ENCODE results near the gene CFL1.
"Not testable (repeated sequence)": the region's sequence is repeated elsewhere in the genome, so short reads cannot be mapped to it uniquely, and the experiment has no call there.

CFL1 gene

GRCh38 chr11:65857853-65858680, at the start of gene CFL1:
Gene CFL1, minus strand, starts transcription at chr11:65858180. Its CDS starts 81 bp downstream, at chr11:65858099.
- peak; percentile 58 for DNase-seq

- no peak for DNase-seq
Measured at GRCh38 chr11:65906602-65907001, 48.6 kb upstream of the CFL1 start.

GRCh38 chr11:65903715-65904114, 45.7 kb upstream of the CFL1 start:
- DNase-seq: no peak

DNA sequence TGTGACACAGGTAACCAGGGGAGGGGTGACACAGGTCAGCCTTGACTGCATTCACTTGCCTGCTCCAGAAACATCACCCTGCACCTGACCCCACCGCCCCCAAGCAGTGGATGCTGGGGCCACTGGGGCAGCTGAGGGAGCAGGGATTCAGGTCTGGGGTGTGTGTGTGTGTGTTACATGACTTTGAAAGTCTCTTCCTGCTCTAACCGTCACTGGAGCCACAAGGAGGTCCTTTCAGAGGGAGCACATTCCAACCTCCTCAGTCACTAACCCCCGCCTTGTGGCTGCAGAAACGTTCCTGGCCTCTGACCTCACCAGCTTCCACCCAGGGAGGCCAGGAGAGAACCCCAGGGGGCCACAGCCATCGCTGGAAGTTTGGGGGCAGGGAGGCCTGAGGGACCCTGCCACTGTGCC, 45.1 kb upstream of the CFL1 start:
- DNase-seq: no peak

DNA sequence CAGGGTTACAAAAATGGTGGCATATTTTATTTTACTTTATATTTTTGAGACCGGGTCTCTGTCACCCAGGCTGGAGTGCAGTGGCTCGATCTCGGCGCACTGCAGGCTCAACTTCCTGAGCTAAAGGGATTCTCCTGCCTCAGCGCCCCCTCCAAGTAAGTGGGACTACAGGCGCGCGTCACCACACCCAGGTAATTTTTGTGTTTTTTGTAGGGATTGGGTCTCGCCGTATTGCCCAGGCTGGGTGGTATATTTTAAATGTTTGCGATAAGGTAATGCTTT, 42.9 kb upstream of the CFL1 start:
- no peak for DNase-seq

DNA sequence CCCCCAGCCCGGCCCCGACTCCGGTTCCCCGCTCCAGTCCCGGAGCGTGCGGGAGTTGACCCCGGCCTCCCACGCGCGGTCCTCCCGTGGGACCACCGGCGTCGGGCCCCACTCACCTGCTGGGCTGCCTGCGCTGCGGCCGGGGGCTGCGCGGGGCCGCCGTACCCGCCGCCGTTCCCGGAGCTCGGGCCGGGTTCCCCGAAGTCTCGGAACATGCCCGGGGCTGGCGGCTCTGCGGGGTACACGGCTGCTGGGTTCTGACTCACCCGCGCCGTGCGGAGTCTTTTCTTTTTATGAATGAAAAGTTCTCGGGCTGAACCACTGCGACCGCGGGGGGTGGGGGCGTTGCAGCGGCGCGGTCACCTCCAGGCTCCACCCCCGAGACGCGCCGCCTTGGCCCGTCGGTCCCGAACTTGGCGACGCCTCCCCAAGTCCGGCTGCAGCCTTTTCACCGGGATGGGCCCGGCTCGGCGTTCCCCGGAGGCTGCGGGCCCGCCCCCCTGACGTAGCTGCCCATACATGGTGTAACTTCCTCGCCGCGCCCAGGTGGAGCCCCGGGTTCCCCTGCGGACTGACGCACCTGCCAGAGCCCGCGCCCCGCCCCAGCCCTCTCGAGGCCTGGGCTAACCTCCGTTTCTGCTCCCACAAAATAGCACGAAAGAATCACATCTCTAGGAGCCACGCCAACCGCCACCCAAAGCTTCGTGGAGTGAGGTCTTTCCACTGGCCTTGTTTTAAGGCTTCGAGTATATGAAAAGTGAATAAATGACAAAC, 42.3 kb upstream of the CFL1 start, which contains the start of gene FOSL1:
FOSL1 (minus strand) TSS at position 264 of the 774 bp plus-strand sequence; CDS start at position 215, 49 bp downstream.
- no peak for DNase-seq

DNA sequence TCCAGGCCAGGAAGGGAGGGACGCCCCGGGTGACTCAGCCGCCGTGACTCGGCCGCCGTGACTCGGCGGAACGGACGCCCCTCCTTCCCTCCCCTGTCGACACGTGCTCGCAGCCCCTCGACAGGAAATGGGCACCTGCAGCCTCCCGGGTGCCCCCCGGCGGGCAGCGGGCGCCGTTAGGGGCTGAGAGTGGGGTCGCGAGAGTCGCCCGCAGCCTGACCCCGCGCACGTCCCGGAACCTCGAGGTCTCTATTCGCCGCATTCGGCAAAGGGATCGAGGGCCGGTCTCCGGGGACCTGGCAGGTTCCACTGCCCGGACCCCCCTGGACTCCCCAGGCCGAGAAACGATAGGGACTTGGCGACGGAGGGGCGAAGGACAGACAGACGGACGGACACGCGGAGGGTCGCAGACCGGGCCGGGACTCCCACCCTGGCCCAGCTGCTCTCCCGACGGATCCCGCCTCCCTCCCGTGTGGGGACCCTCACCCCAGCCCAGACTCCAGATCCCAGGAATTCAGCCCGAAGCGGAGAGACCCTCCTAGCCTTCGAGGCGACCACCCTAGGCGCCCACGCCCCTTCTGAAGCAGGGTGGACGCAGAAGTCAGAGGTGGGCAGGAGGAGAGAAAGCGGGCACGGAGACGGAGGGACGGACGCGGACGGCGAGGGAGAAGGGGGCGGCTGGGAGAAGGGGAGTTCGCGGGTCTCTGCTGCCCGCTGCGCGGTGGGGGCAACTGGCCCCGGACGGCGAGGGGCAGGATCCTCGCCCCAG, 41.6 kb upstream of the CFL1 start:
- no peak for DNase-seq

GRCh38 chr11:65898656-65899355, 40.8 kb upstream of the CFL1 start:
- no peak for DNase-seq

GRCh38 chr11:65897020-65897471, 39.1 kb upstream of the CFL1 start:
- no peak for DNase-seq

DNA sequence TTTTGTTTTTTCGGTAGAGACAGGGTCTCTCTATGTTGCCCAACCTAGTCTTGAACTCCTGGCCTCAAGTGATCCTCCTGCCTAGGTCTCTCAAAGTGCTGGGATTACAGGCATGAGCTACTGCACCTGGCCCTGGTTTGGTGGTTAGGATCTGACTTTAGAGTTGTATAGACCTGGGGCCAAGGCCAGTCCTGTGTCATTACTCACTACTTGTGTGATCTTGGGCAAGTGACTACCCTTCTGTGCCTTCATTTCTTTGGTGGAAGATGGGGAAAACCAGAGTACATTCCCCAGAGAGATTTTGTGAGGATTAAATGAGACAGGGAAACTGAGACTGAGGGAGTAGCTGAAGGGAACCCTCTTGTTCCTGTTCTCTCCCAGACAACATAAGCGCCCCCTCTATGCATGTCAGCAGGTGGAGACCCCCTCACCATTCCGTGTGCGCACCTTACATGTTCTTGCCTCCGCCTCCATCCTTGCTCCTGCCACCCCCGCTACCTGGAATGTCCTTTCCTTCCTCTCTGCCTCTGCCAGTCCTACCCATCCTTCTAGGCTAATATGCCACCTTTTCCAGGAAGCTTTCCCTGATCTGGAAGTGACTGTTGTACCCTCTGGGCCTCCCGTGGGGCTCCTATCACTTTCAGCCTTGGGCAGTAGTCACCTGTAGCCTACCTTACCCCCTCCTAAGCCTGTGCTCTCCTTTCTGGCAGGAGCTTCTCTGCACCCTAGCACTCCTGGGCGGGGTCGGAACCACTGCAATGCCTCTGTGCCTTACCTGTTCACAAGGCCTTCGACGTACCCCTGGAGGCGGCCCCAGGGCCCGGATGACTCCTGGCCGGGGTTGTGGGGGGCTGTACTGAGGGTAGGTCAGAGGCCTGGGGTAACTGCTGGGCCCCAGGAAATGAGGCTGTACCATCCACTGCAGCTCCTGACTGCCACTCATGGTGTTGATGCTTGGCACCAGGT, 38.3 kb upstream of the CFL1 start:
- no peak for DNase-seq

DNA sequence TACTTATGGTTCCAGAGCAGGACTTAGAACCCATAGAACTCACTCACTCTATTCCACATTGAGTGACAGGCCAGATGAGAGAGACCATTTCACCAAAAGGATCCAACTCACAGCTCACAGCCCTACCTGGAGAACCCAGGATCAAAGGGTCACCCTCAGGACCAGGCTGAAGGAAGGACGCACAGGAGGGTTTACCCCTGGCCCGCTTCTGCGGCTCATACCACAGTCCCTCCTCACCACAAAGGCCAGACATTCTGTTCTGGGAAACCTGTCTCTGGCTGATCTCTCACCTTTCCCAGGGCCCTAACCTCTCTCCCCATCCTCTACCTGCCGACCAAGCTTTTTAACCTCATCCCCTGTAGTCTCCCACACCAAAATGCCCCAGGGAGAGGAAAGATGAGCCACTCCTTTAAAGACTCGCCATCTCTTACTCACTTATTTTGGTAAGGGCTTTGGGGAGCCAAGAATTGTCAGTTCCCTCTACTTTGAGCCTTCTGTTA, 37.6 kb upstream of the CFL1 start:
- DNase-seq: no peak

- no peak for DNase-seq
Measured at GRCh38 chr11:65894034-65894591, 36.1 kb upstream of the CFL1 start.

DNA sequence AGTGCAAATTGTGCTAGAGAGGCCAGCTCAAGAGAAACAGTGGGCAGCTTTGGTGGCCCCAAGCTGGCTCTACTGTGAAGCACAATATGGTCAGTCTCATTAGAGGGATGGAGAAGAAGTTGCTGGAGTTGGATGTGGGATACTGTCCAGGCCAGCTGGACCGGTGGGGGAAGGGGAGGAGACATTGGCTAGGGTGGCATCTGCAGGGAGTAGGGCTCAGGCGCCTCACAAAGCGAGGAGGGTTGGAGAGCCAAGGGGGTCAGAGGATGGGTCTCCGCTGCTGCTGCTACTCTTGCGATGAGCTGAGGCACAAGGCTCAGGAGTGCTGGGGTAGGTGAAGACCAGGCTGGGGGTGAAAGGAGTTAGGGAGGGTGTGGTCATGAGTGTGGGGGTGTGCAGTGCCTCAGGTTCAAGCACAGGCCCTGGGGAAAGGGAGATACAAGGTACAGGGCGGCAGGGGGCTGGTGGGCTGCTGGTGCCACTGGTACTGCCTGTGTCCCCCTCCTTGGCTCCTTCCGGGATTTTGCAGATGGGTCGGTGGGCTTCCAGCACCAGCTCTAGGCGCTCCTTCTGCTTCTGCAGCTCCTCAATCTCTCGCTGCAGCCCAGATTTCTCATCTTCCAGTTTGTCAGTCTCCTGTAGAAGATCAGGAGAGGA, 34.8 kb upstream of the CFL1 start:
- DNase-seq: no peak

- DNase-seq: not testable (repeated sequence)
Measured at GRCh38 chr11:65892137-65892540, 34.2 kb upstream of the CFL1 start.

DNA sequence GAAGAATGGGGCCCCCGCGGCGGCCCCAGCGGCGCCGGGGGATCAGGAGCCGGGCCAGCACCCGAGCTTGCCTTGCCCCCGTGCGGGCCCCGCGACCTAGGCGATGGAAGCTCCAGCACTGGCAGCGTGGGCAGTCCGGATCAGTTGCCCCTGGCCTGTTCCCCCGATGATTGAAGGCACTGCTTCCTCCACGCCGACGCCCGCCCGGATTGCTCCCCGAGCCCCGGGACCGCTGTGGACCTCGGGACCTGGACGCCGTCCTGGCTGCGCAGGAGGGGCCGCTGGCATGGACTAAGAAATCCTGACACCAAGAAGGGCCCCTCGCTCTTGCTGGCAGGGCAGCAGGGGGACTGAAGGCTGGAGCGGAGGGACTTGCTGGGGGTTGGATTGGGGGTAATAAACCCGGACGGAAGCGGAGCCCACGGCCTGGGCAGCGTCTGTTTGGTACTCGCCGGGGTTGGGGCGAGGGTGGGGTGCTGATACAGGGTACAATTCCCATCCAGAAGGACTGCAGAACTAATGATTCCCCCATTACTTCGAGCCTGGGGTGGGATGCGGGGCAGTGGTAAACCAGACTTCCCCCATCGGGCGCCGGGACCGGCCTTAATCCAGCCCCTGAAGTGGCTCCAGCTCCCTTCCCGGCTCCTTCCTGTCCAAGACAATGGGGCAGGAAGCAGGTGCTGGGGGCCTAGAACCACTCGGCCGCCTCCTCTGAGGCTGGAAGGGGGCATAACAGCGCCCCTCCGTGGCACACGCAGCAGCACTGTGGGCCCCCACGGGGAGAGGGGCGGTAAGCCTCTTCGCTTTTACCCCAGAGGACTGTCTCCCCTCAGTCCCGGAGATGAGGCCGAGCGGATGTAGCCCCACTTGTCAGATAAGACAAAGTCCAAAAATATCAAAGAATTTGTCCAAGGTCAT, 33.5 kb upstream of the CFL1 start:
- DNase-seq: no peak

DNA sequence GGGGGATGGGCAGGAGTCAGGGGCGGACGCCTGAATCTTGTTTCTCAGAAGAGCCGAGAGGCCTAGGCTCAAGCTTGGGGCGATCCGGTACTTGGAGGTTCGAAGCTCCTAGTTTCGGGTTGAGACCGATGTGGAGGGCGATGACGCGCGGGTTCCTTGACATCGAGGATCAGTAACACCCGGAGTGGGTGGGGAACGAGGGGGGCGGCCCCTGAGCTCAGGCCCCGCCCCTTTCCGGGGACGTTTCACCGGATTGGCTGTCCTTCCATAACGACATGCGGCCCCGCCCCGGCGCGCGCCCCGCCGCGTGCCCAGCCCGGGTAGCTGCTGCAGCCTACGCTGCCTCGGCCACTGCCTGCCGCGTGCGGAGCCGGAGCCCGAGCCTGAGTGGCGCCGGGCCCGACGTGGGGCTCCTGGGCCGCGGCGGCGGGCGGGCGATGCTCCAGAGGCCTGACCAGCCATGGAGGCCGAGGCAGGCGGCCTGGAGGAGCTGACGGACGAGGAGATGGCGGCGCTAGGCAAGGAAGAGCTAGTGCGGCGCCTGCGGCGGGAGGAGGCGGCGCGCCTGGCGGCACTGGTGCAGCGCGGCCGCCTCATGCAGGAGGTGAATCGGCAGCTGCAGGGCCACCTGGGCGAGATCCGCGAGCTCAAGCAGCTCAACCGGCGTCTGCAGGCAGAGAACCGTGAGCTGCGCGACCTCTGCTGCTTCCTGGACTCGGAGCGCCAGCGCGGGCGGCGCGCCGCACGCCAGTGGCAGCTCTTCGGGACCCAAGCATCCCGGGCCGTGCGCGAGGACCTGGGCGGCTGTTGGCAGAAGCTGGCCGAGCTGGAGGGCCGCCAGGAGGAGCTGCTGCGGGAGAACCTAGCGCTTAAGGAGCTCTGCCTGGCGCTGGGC, 32.6 kb upstream of the CFL1 start, which contains the start of gene CCDC85B:
CCDC85B (plus strand) TSS at position 350 of the 895 bp plus-strand sequence; CDS start at position 461, 111 bp downstream.
- DNase-seq: no peak

DNA sequence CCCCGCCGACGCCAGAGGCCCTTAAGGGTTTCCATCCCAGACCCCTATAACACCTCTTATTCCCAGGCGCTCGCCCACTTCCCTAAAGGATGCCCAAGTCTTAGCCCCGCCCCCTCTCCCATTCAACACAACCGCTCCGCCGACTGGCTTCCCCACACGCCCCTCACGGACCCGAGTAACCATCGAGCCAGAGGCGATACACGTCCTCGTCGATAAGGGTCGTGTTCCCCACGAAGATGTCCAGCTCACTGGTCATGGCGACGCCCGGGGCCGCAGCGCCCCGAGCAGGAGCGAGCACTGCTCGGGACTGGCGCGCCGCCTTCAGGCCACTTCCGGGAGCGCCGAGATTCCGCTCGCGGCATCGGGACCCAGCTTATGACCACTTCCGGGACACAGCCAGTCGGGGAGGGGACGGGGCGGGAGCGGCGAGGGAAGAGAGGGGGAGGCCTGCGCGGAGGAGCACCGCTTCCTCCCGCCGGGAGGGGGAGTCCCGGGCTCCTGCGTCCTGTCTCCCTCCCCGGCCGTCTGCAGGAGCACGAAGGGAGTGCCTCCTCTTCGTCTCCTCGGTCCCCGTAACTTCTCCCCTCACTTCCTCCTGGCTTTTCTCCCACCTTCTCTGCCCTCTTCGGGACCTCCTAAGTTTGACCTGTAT, 30.3 kb upstream of the CFL1 start, which contains the start of gene FIBP:
FIBP (minus strand) TSS at position 309 of the 652 bp plus-strand sequence; CDS start at position 256, 53 bp downstream.
- no peak for DNase-seq

Data from cortex of kidney (tissue), 1 donor.